Esophagus squamous epithelium (tissue), 5 donors: ENCODE data around the gene ATXN7L2. TPM values are rescaled to one million over a fixed set of nuclear protein-coding genes. Genes with fewer than 3 reads are reported as not detected.

Source experiments
- DNase-seq: peaks from one replicate; lab custom pipeline; 2025; lab: John Stamatoyannopoulos, UW
- H3K27ac ChIP-seq, 4 donors: fragments of 200-600 bp; sonication (generic); one replicate each; pipeline ENCODE4 v1.5.1; 2016 to 2019; ENCODE audit warnings: mild to moderate bottlenecking in 1 of 4
- H3K27me3 ChIP-seq, 4 donors: fragments of 200-600 bp; sonication (generic); 1 replicate in 3 of 4; 2 replicates in 1 of 4; pipeline versions ENCODE4 v1.5.1 to v1.6.0; 2017 to 2021; ENCODE audit warnings: antibody characterized with exemption in 1 of 4
- H3K36me3 ChIP-seq, 3 donors: fragments of 200-600 bp; sonication (generic); one replicate each; pipeline ENCODE4 v1.5.1; 2016 to 2019
- H3K4me1 ChIP-seq, 3 donors: fragments of 200-600 bp; sonication (generic); one replicate each; pipeline ENCODE4 v1.5.1; 2017 to 2019
- H3K4me3 ChIP-seq, 4 donors: fragments of 200-600 bp; sonication (generic); 1 replicate in 3 of 4; 2 replicates in 1 of 4; pipeline ENCODE4 v1.5.1; 2016 to 2019; ENCODE audit warnings: mild to moderate bottlenecking in 2 of 4, moderate library complexity in 1 of 4
- H3K9me3 ChIP-seq, 3 donors: fragments of 200-600 bp; sonication (generic); one replicate each; pipeline ENCODE4 v1.5.1; 2016 to 2019
- POLR2A ChIP-seq, 4 donors: fragments of 450-650 bp; IDR thresholded peaks; one replicate each; pipeline ENCODE4 v1.6.1; 2017; ENCODE audit warnings: antibody characterized with exemption in 4 of 4, mild to moderate bottlenecking in 4 of 4, moderate library complexity in 3 of 4
- WGBS, 2 donors: methylation state at CpG; one replicate each; pipeline ENCODE4 v1.1.5; 2018; 5-methylcytosine and 5-hydroxymethylcytosine counted together
- intact Hi-C: fragments of 100-400 bp; cut with DNase I; formaldehyde crosslinking; loops from one replicate; pipeline ENCODE4 v1.15.0; 2022
- total RNA-seq, 4 donors: library from RNA; depleted of rRNA; stranded (reverse); fragments of >200 nt; gene quantifications; one replicate each; pipeline ENCODE4 v1.1.0, GENCODE V29; 2016
- TF ChIP-seq, protein P1 (sequence below), 6 experiments: fragments of 450-650 bp in 4 of 6; fragments of 200-600 bp in 2 of 6; sonication (generic) in 2 of 6; IDR thresholded peaks; one replicate each; pipeline ENCODE4 v1.5.1; 2016 to 2019; ENCODE audit warnings: antibody characterized with exemption in 6 of 6, mild to moderate bottlenecking in 4 of 6, moderate library complexity in 4 of 6
- donor health status: DM: yes; HTN: yes; CAD: no.

ATXN7L2 gene
- total RNA-seq, 4 donors from 2014 or later: 2.1 to 5.9 (median 3.8) TPM

DNA sequence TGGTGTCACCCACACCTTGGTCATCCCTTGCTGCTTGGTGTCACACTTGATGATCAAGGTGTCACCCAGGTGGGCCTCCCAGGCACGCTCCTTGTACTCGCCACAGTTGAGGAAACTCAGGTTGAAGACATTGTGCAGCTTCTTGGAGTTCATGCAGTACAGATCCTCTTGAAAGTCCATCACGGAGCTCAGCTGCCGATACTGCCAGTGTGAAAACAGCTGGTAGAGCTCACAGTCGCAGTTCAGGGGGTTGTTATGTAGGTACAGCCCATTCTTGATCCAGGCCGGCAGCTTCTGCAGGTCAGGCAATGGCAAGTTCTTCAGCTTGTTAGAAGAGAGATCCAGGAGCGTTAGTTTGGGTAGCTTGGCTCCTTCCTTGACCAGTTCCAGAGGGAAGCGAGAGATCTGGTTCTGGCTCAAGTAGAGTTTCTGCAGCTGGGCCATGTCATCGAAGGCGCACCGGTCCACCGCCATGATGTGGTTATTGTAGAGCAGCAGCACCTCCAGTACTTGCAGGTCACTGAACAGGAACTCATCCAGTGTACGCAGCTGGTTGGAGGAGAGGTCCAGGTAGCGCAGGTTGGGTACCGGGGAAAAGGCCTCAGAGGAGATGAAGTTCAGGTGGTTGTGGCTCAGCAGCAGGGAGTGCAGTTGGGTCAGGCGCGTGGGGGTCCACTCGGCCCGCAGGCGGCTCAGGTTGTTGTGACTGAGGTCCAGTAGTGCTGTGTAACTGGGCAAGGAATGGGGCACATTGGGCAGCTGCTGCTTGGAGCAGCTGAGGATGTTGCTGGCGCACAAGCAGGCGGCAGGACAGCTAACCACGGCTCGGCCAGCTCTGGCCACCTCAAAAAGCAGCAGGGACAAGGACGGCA lies 24.5 kb downstream of the ATXN7L2 start:
- Histone ChIP-seq H3K4me3 (peak overlapping the region in 1 of 4 donors; percentile 86), H3K27ac (no peak overlapping the region), H3K9me3 (no peaks in the 10 kb centered on the region), H3K27me3 (peaks cover 0 to 19% (median 0%) of the 10 kb centered on the region in 4 donors), H3K36me3 (no peaks in the 10 kb centered on the region), H3K4me1 (peaks cover 11 to 31% (median 11%) of the 10 kb centered on the region in 3 donors)
- no peak for DNase-seq
- no peak for TF ChIP-seq POLR2A (IDR thresholded peaks at IDR 0.05)
- TF ChIP-seq, protein P1, sequence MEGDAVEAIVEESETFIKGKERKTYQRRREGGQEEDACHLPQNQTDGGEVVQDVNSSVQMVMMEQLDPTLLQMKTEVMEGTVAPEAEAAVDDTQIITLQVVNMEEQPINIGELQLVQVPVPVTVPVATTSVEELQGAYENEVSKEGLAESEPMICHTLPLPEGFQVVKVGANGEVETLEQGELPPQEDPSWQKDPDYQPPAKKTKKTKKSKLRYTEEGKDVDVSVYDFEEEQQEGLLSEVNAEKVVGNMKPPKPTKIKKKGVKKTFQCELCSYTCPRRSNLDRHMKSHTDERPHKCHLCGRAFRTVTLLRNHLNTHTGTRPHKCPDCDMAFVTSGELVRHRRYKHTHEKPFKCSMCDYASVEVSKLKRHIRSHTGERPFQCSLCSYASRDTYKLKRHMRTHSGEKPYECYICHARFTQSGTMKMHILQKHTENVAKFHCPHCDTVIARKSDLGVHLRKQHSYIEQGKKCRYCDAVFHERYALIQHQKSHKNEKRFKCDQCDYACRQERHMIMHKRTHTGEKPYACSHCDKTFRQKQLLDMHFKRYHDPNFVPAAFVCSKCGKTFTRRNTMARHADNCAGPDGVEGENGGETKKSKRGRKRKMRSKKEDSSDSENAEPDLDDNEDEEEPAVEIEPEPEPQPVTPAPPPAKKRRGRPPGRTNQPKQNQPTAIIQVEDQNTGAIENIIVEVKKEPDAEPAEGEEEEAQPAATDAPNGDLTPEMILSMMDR (IDR thresholded peaks at IDR 0.05): no peak
- intact Hi-C loops: no loop called here
- 93 to 94% methylated on average over 21 to 23 of the region's 25 CpGs for WGBS, 2 donors

DNA sequence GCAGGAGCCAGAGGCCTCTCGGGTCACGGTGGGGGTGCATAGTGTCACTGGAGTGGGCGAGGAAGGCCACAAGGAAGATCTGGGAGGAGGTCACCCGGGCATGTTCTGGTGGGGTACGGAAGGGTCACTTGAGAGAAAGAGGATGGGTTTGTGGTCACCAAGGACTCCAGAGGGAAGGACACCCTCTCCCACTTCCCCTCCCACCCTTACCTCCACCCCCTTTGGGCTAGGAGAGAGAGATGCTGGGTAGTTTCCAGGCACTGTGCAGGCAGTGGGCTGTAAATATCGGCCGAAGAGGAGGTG lies 25.1 kb downstream of the ATXN7L2 start:
- DNase-seq: no peak
- H3K27ac ChIP-seq: peak overlapping the region in 2 of 4 donors; percentile 52 to 69

GRCh38 chr1:109509176-109510134 lies 25.8 kb downstream of the ATXN7L2 start, which contains the start of gene AMIGO1:
TSS of gene AMIGO1 (minus strand) at chr1:109509727. CDS start at chr1:109508912, 815 bp downstream.
- no peaks in the 10 kb centered on the region for H3K9me3 ChIP-seq
- TF ChIP-seq POLR2A (IDR thresholded peaks at IDR 0.05): no peak
- TF ChIP-seq, protein P1 (IDR thresholded peaks at IDR 0.05): no peak
- H3K27ac ChIP-seq: peak within 1 kb of the TSS in 2 of 4 donors; percentile 52 to 69
- 0% methylated on average over 8 to 10 of the region's 100 CpGs for WGBS, 2 donors
- intact Hi-C loops: no loop called here
- DNase-seq: no peak
- H3K4me1 ChIP-seq: peaks cover 8 to 21% (median 11%) of the 10 kb centered on the region in 3 donors
- H3K36me3 ChIP-seq: no peaks in the 10 kb centered on the region
- peak within 1 kb of the TSS; percentile 53 to 86 (median 76) for H3K4me3 ChIP-seq
- peaks cover 0 to 19% (median 0%) of the 10 kb centered on the region in 4 donors for H3K27me3 ChIP-seq

More for the DNA sequence above, 25.1 kb downstream of the ATXN7L2 start:
- Histone ChIP-seq H3K27me3 (peaks cover 0 to 19% (median 0%) of the 10 kb centered on the region in 4 donors), H3K4me3 (peak overlapping the region; percentile 53 to 86 (median 76)), H3K9me3 (no peaks in the 10 kb centered on the region), H3K4me1 (peaks cover 11 to 27% (median 11%) of the 10 kb centered on the region in 3 donors), H3K36me3 (no peaks in the 10 kb centered on the region)
- intact Hi-C loops: no loop called here
- 90 to 94% methylated on average over 2 to 4 of the region's 7 CpGs for WGBS, 2 donors
- TF ChIP-seq POLR2A (IDR thresholded peaks at IDR 0.05): no peak
- TF ChIP-seq, protein P1 (IDR thresholded peaks at IDR 0.05): no peak

DNA sequence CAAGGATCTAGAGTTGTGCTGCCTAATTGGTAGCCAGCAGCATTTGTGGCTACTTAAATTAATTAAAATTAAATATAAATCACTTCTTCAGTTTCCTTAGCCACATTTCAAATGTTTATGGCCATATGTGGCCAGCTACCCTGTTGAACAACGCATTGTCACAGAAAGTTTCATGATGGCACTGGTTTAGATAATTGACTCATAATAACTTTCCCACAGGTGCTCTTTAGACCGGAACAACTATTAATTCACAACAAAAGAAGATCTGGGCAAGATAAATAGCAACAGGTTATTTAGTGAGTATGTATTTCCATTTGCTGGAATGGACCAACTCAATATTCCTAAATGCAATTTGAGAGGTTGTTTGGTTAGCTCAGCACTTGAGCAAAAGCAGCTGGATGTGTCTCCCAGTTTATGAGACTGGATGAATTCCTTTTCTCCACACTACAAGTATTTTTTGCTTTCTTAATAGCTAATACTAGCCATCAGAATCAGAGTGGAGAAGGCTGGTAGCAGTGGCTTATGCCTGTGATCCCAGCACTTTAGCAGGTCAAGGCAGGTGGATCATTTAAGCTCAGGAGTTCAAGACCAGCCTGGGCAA lies 29.5 kb downstream of the ATXN7L2 start:
- intact Hi-C loops: no loop called here
- peaks cover 0 to 19% (median 0%) of the 10 kb centered on the region in 4 donors for H3K27me3 ChIP-seq
- no peaks in the 10 kb centered on the region for H3K36me3 ChIP-seq
- H3K4me3 ChIP-seq: no peak overlapping the region
- DNase-seq: no peak
- H3K4me1 ChIP-seq: peaks cover 8 to 20% (median 11%) of the 10 kb centered on the region in 3 donors
- 58 to 59% methylated on average over 2 of the region's 2 CpGs for WGBS, 2 donors
- TF ChIP-seq, protein P1 (IDR thresholded peaks at IDR 0.05): no peak
- no peak for TF ChIP-seq POLR2A (IDR thresholded peaks at IDR 0.05)
- H3K9me3 ChIP-seq: no peaks in the 10 kb centered on the region
- no peak overlapping the region for H3K27ac ChIP-seq
